ENCODE results near the gene WWOX. TPM values are rescaled to one million over a fixed set of nuclear protein-coding genes. Genes with fewer than 3 reads are reported as not detected.

The WWOX gene
- total RNA-seq, 1 experiment from 2014 or later: 15.6 TPM

- Histone ChIP-seq H2BK120ac (ENCODE audit: low read depth, low read length, poor library complexity, severe bottlenecking) (no peak overlapping the region), H3K56ac (ENCODE audit: insufficient read length, low read depth, low read length) (no peak overlapping the region), H3K79me2 (ENCODE audit: insufficient read depth, low read length) (no peaks in the 10 kb centered on the region), H3K27me3 (ENCODE audit: insufficient read depth, low read length) (no peaks in the 10 kb centered on the region), H3K4ac (ENCODE audit: low read depth, low read length) (no peak overlapping the region), H3T11ph (ENCODE audit: low read length) (no peak overlapping the region), H3K9me3 (ENCODE audit: control insufficient read depth, low read depth, low read length) (no peaks in the 10 kb centered on the region), H4K91ac (ENCODE audit: insufficient read length, low read depth, low read length) (no peak overlapping the region), H4K5ac (ENCODE audit: insufficient read length, low read depth, low read length) (no peak overlapping the region), H3K23me2 (ENCODE audit: insufficient read length, low read depth, low read length, poor library complexity, severe bottlenecking) (no peaks in the 10 kb centered on the region), H3K9ac (ENCODE audit: extremely low read depth, insufficient read length, low read length) (no peak overlapping the region), H4K20me1 (ENCODE audit: control insufficient read depth, insufficient read depth, insufficient read length) (no peaks in the 10 kb centered on the region), H3K4me1 (ENCODE audit: insufficient read depth, low read length) (peaks cover 10% of the 10 kb centered on the region; the same call in 1 of the 2 replicates), H2BK12ac (ENCODE audit: insufficient read length, low read depth, low read length) (no peak overlapping the region), H3K79me1 (ENCODE audit: insufficient read depth, low read depth, low read length, poor library complexity, severe bottlenecking) (no peaks in the 10 kb centered on the region), H3K18ac (ENCODE audit: insufficient read length, low read depth, low read length) (no peak overlapping the region), H2BK20ac (ENCODE audit: low read depth, low read length, poor library complexity, severe bottlenecking) (no peak overlapping the region), H3K27ac (ENCODE audit: insufficient read length, low read depth, low read length) (no peak overlapping the region), H2AK5ac (ENCODE audit: insufficient read length, low read length) (no peak overlapping the region), H4K8ac (replicated peaks; ENCODE audit: insufficient read length, low read depth, low read length) (no peak overlapping the region), H2BK5ac (ENCODE audit: insufficient read length, low read length) (no peak overlapping the region), H3K14ac (ENCODE audit: insufficient read depth, low read length) (no peak overlapping the region), H2AFZ (ENCODE audit: low read length) (no peak overlapping the region), H3K23ac (ENCODE audit: insufficient read length, low read depth, low read length) (no peak overlapping the region), H3K4me2 (ENCODE audit: insufficient read depth, insufficient read length, low read length) (no peak overlapping the region), H2BK15ac (ENCODE audit: low read depth, low read length) (no peak overlapping the region)
- no peak overlapping the region for H3K4me3 Mint-ChIP-seq
- H3K4me1 Mint-ChIP-seq: peaks cover 15 to 19% of the 10 kb centered on the region in 2 experiments
- TF ChIP-seq, protein P1, sequence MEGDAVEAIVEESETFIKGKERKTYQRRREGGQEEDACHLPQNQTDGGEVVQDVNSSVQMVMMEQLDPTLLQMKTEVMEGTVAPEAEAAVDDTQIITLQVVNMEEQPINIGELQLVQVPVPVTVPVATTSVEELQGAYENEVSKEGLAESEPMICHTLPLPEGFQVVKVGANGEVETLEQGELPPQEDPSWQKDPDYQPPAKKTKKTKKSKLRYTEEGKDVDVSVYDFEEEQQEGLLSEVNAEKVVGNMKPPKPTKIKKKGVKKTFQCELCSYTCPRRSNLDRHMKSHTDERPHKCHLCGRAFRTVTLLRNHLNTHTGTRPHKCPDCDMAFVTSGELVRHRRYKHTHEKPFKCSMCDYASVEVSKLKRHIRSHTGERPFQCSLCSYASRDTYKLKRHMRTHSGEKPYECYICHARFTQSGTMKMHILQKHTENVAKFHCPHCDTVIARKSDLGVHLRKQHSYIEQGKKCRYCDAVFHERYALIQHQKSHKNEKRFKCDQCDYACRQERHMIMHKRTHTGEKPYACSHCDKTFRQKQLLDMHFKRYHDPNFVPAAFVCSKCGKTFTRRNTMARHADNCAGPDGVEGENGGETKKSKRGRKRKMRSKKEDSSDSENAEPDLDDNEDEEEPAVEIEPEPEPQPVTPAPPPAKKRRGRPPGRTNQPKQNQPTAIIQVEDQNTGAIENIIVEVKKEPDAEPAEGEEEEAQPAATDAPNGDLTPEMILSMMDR (conservative IDR thresholded peaks at IDR 0.05): no peak
- H3K27ac Mint-ChIP-seq: no peak overlapping the region; a peak in 1 of 7 replicates
- no peak for DNase-seq
- no CpG with 5 or more reads among the region's 4 CpGs for WGBS (ENCODE audit: extremely low coverage, insufficient read length, low lambda C conversion rate)
- 0 out of 2 replicates have a peak, but pooled peaks cover 2% of the 10 kb centered on the region for H3K27me3 Mint-ChIP-seq (ENCODE audit: low read depth)
- H3K36me3 Mint-ChIP-seq (ENCODE audit: insufficient read depth in 1 of 3, low read depth in 3 of 3): no peaks in the 10 kb centered on the region
- H3K9me3 Mint-ChIP-seq: no peaks in the 10 kb centered on the region; a peak in 1 of 5 replicates
These were observed 1086.3 kb downstream of the WWOX start for GRCh38 chr16:79185711-79186110.
